H1 (cell line): ENCODE data around the gene REPIN1. TPM values are rescaled to one million over a fixed set of nuclear protein-coding genes. Genes with fewer than 3 reads are reported as not detected.

Experiments used
- CTCF ChIA-PET: fragments of 300-600 bp; sonication (Branson Sonifier 250); formaldehyde crosslinking; loops from one replicate; lab custom pipeline; 2021; ENCODE audit not compliant: partially characterized antibody; lab: Charles Lee
- POLR2A ChIA-PET: fragments of 300-600 bp; sonication (Branson Sonifier 250); formaldehyde crosslinking; loops from one replicate; lab custom pipeline; 2021; ENCODE audit warnings: inconsistent platforms; ENCODE audit not compliant: partially characterized antibody; lab: Charles Lee
- DNase-seq, 2 experiments: peaks; one replicate each; pipeline versions ENCODE4 v3.0.0 to v3.0.0-alpha.2; 2010 to 2022; ENCODE audit warnings: low spot score in 2 of 2, low read depth in 1 of 2, mixed read lengths in 1 of 2
- FAIRE-seq: peaks from 2 replicates; lab custom pipeline; 2011; peaks lifted over from hg19 to GRCh38; lab: Jason Lieb, UNC
- H2AFZ ChIP-seq: 2 replicates; pipeline ENCODE4 v1.8.1; 2012; ENCODE audit warnings: low read length, inconsistent platforms
- H2AK5ac ChIP-seq: 2 replicates; pipeline ENCODE4 v1.6.1; 2013; ENCODE audit warnings: low read depth, low read length
- H2BK120ac ChIP-seq: replicated peaks from 2 replicates; pipeline ENCODE3; 2013; ENCODE audit warnings: low read depth, low read length, inconsistent platforms
- H2BK12ac ChIP-seq: 2 replicates; pipeline ENCODE4 v1.6.1; 2013; ENCODE audit warnings: low read depth, low read length
- H2BK15ac ChIP-seq: 2 replicates; pipeline ENCODE4 v1.6.1; 2013; ENCODE audit warnings: low read length
- H2BK20ac ChIP-seq: 2 replicates; pipeline ENCODE4 v1.6.1; 2013; ENCODE audit warnings: low read length
- H2BK5ac ChIP-seq: 2 replicates; pipeline ENCODE4 v1.6.1; 2013; ENCODE audit warnings: low read depth, low read length
- H3K14ac ChIP-seq: 2 replicates; pipeline ENCODE4 v1.6.1; 2013; ENCODE audit warnings: inconsistent platforms; ENCODE audit not compliant: insufficient read length
- H3K18ac ChIP-seq: 2 replicates; pipeline ENCODE4 v1.6.1; 2013; ENCODE audit warnings: low read length; ENCODE audit errors: extremely low read depth
- H3K23ac ChIP-seq: 2 replicates; pipeline ENCODE4 v1.6.1; 2013; ENCODE audit warnings: inconsistent platforms; ENCODE audit not compliant: insufficient read length
- H3K23me2 ChIP-seq: 2 replicates; pipeline ENCODE4 v1.6.1; 2013; ENCODE audit warnings: low read depth, low read length
- H3K27ac ChIP-seq: 2 replicates; pipeline ENCODE4 v1.6.1; 2011; ENCODE audit warnings: low read depth, low read length, inconsistent platforms
- H3K27me3 ChIP-seq, 4 experiments: replicated peaks in 1 of 4; 1 replicate in 1 of 4; 2 replicates in 3 of 4; pipeline versions ENCODE4 v1.6.1 to v1.8.1; 2011 to 2013; ENCODE audit warnings: low read length in 3 of 4, mild to moderate bottlenecking in 3 of 4, inconsistent platforms in 2 of 4, mixed read lengths in 2 of 4, moderate library complexity in 1 of 4; ENCODE audit not compliant: control insufficient read depth in 3 of 4, insufficient read depth in 3 of 4; ENCODE audit errors: extremely low read depth in 1 of 4
- H3K36me3 ChIP-seq, 4 experiments: 2 replicates each; pipeline versions ENCODE4 v1.6.1 to v1.8.1; 2011 to 2013; ENCODE audit warnings: mild to moderate bottlenecking in 4 of 4, low read length in 3 of 4, moderate library complexity in 2 of 4, control low read depth in 1 of 4, inconsistent platforms in 1 of 4; ENCODE audit not compliant: insufficient read depth in 4 of 4, control insufficient read depth in 2 of 4
- H3K4ac ChIP-seq: replicated peaks from 2 replicates; pipeline ENCODE3; 2013; ENCODE audit warnings: low read length, low read depth, mixed read lengths, inconsistent platforms; ENCODE audit not compliant: insufficient read length
- H3K4me1 ChIP-seq, 4 experiments: replicated peaks in 1 of 4; 1 replicate in 1 of 4; 2 replicates in 3 of 4; pipeline versions ENCODE4 v1.6.1 to v1.8.1; 2011 to 2013; ENCODE audit warnings: low read length in 3 of 4, inconsistent platforms in 2 of 4, mixed read lengths in 1 of 4; ENCODE audit not compliant: insufficient read depth in 4 of 4, control insufficient read depth in 3 of 4
- H3K4me2 ChIP-seq, 2 experiments: 2 replicates each; pipeline versions ENCODE4 v1.6.1 to v1.8.1; 2011 to 2013; ENCODE audit warnings: low read depth in 2 of 2, low read length in 2 of 2, control low read depth in 1 of 2, inconsistent platforms in 1 of 2, mild to moderate bottlenecking in 1 of 2; ENCODE audit not compliant: insufficient read depth in 1 of 2
- H3K4me3 ChIP-seq, 4 experiments: fragments of 200-600, 300-600 bp in 1 of 4; sonication (generic), shearing (Covaris generic), sonication (Bioruptor Twin) in 1 of 4; 2 replicates each; pipeline versions ENCODE4 v1.5.1 to v1.8.1; 2011 to 2016; ENCODE audit warnings: low read length in 4 of 4, low read depth in 3 of 4, control low read depth in 2 of 4, inconsistent platforms in 2 of 4, mild to moderate bottlenecking in 2 of 4, mixed read lengths in 1 of 4, moderate library complexity in 1 of 4; ENCODE audit not compliant: insufficient read depth in 2 of 4; ENCODE audit errors: extremely low read depth in 1 of 4
- H3K56ac ChIP-seq: replicated peaks from 2 replicates; pipeline ENCODE3; 2013; ENCODE audit warnings: low read depth, mild to moderate bottlenecking, mixed read lengths, low read length, inconsistent platforms; ENCODE audit not compliant: insufficient read length
- H3K79me1 ChIP-seq: 2 replicates; pipeline ENCODE4 v1.6.1; 2013; ENCODE audit warnings: low read depth, low read length, control low read depth
- H3K79me2 ChIP-seq, 2 experiments: 2 replicates each; pipeline versions ENCODE4 v1.6.1 to v1.8.1; 2012 to 2013; ENCODE audit warnings: low read length in 2 of 2, mild to moderate bottlenecking in 2 of 2, inconsistent platforms in 1 of 2; ENCODE audit not compliant: insufficient read depth in 2 of 2, control insufficient read depth in 1 of 2
- H3K9ac ChIP-seq, 4 experiments: replicated peaks in 1 of 4; 1 replicate in 1 of 4; 2 replicates in 3 of 4; pipeline versions ENCODE4 v1.6.1 to v1.8.1; 2011 to 2013; ENCODE audit warnings: low read depth in 3 of 4, low read length in 3 of 4, control low read depth in 2 of 4, mild to moderate bottlenecking in 2 of 4, moderate library complexity in 2 of 4, inconsistent platforms in 1 of 4; ENCODE audit errors: extremely low read depth in 1 of 4
- H3K9me3 ChIP-seq, 2 experiments: 2 replicates each; pipeline versions ENCODE4 v1.6.1 to v1.8.1; 2012 to 2013; ENCODE audit warnings: mild to moderate bottlenecking in 2 of 2, moderate library complexity in 2 of 2, control low read depth in 1 of 2, inconsistent platforms in 1 of 2, low read depth in 1 of 2, low read length in 1 of 2, mixed read lengths in 1 of 2; ENCODE audit not compliant: insufficient read depth in 2 of 2
- H4K20me1 ChIP-seq, 2 experiments: replicated peaks in 1 of 2; 2 replicates each; pipeline versions ENCODE3 to v1.8.1; 2011 to 2013; ENCODE audit warnings: inconsistent platforms in 2 of 2, low read length in 2 of 2, mild to moderate bottlenecking in 1 of 2; ENCODE audit not compliant: insufficient read depth in 2 of 2, control insufficient read depth in 1 of 2
- H4K5ac ChIP-seq: 2 replicates; pipeline ENCODE4 v1.6.1; 2013; ENCODE audit warnings: low read length, low read depth, mixed read lengths, inconsistent platforms; ENCODE audit not compliant: insufficient read length
- H4K8ac ChIP-seq: 2 replicates; pipeline ENCODE4 v1.8.0; 2013; ENCODE audit warnings: mild to moderate bottlenecking, moderate library complexity, low read length, inconsistent platforms; ENCODE audit not compliant: insufficient read depth; ENCODE audit errors: extremely low read depth
- H4K91ac ChIP-seq: replicated peaks from 2 replicates; pipeline ENCODE3; 2013; ENCODE audit warnings: low read length, mixed read lengths, inconsistent platforms; ENCODE audit not compliant: insufficient read length
- BACH1 ChIP-seq: IDR thresholded peaks from 2 replicates; pipeline ENCODE4 v1.6.1; 2012; ENCODE audit warnings: low read length, improper control_type of control experiment
- CHD2 ChIP-seq: IDR thresholded peaks from 2 replicates; pipeline ENCODE4 v1.6.1; 2012; ENCODE audit warnings: low read length, improper control_type of control experiment
- GABPA ChIP-seq: IDR thresholded peaks from 2 replicates; pipeline ENCODE4 v1.6.1; 2011; ENCODE audit warnings: mild to moderate bottlenecking, low read length, moderate library complexity, borderline replicate concordance; ENCODE audit not compliant: insufficient read depth
- KDM1A ChIP-seq: fragments of 200-600, 300-600 bp; sonication (generic); IDR thresholded peaks from 2 replicates; pipeline ENCODE4 v1.7.1; 2016; ENCODE audit warnings: mild to moderate bottlenecking, low read length, borderline replicate concordance
- POLR2A ChIP-seq, 2 experiments: IDR thresholded peaks; 1 replicate in 1 of 2; 2 replicates in 1 of 2; pipeline ENCODE4 v1.6.1; 2011; ENCODE audit warnings: low read depth in 2 of 2, low read length in 2 of 2, mild to moderate bottlenecking in 2 of 2; ENCODE audit errors: control extremely low read depth in 1 of 2
- RAD21 ChIP-seq, 2 experiments: IDR thresholded peaks in 1 of 2; conservative IDR thresholded peaks in 1 of 2; 2 replicates each; pipeline ENCODE4 v1.6.1; 2011; ENCODE audit warnings: low read depth in 2 of 2, low read length in 2 of 2, improper control_type of control experiment in 1 of 2, inconsistent platforms in 1 of 2, mild to moderate bottlenecking in 1 of 2, moderate library complexity in 1 of 2
- WGBS, 2 experiments: shearing (Covaris generic) in 1 of 2; methylation state at CpG; one replicate each; pipeline versions ENCODE4 v1.1.6 to v1.1.7; 2013 to 2015; ENCODE audit warnings: low lambda C conversion rate in 2 of 2, mixed read lengths in 2 of 2, inconsistent platforms in 1 of 2, low coverage in 1 of 2, missing lambda C conversion rate in 1 of 2; ENCODE audit not compliant: insufficient replicate concordance in 2 of 2, insufficient coverage in 1 of 2, insufficient read length in 1 of 2; ENCODE audit errors: extremely low coverage in 1 of 2, missing lambda C conversion rate in 1 of 2; 5-methylcytosine and 5-hydroxymethylcytosine counted together
- polyA plus RNA-seq, 7 experiments: library from polyadenylated mRNA; depleted of rRNA in 3 of 7; stranded (reverse) in 5 of 7; unstranded in 2 of 7; fragments of >200 nt in 5 of 7; fragments of 200-250 nt in 2 of 7; gene quantifications; 1 replicate in 5 of 7; 2 replicates in 1 of 7; 4 replicates in 1 of 7; pipeline versions ENCODE4 v1.2.1 to v1.2.3, GENCODE V29; 2011 to 2013; ENCODE audit warnings: missing spikeins in 2 of 7, mixed read lengths in 2 of 7
- total RNA-seq: library from RNA; stranded (reverse); fragmentation: NEBNext Ultra II Directional; extraction: Animal tissue kit (Norgen Biotek cat#: 25700); gene quantifications from 2 replicates; pipeline ENCODE4 v1.2.1, GENCODE V29; 2021
- TF ChIP-seq, protein P1 (sequence below): IDR thresholded peaks from 2 replicates; pipeline ENCODE4 v1.6.1; 2012; ENCODE audit warnings: low read length, inconsistent platforms
- TF ChIP-seq, protein P2 (sequence below): IDR thresholded peaks from 2 replicates; pipeline ENCODE4 v1.6.1; 2012; ENCODE audit warnings: inconsistent platforms

The REPIN1 gene
- total and polyA plus RNA-seq, 2 of the 8 experiments (the other 6 are each of a cell fraction or from before 2014, with no cell fraction given) = 98.6 to 125 TPM

DNA sequence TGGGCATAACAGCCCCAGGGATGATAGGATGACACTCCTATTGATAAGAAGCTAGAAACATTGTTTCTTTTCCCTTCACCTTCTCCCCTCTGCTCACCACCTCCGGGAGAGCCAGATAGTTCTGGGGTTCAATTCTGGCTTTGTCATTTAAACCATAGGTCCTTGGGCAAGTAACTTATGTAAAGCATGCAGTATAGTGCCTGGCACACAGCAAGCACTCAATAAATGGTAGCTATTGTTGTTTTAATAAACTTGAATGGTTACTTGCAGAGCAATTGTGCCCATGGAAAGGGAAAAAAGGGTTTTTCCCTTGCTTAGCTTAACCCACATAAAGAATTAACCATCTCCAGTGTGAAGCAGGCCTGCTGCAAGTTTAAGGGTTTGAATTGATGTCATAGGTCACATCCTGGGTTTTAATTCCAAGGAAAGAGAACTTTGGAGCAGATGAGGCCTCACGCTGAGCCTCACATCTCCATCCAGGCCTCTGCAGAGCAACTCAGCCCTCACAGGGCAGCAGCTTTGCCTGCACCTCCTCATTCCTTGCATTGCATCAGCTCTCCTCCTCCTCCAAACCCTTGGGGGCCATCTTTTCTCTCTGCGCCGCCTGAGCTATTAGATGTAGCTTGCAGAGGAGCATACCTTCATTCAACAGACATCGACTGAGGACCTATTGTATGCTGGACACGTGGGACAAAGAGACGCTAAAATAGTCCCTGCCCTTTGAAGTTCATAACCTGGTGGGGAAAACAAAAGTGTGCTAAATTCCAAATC is 33.4 kb downstream of the REPIN1 start:
- DNase-seq (peak in 1 of 2 experiments; percentile 88), FAIRE-seq (peak; percentile 13)
- peak overlapping the region; percentile 95 for H4K5ac ChIP-seq
- H3K9ac ChIP-seq = peak overlapping the region in 3 of 4 experiments; percentile 45 to 69 (median 66); a peak in 5 of 7 replicates
- peak overlapping the region; percentile 100 for H4K91ac ChIP-seq
- peak overlapping the region; percentile 100 for H2BK12ac ChIP-seq
- peak overlapping the region in 2 of 4 experiments; percentile 3 to 38; a peak in 1 of 8 replicates for H3K4me3 ChIP-seq
- no peaks in the 10 kb centered on the region for H3K9me3 ChIP-seq
- H4K20me1 ChIP-seq = no peaks in the 10 kb centered on the region
- CTCF ChIA-PET = interaction anchor here (0.6 to 3.8 kb wide), 19 partner anchors 10 to 920 kb away, joined by 3 to 31 read pairs (median 4); partner anchors contain the start of gene REPIN1
- peaks cover 0 to 17% (median 6%) of the 10 kb centered on the region in 4 experiments; a peak in 3 of 8 replicates for H3K36me3 ChIP-seq
- peak overlapping the region; percentile 57 to 77 for H3K4me2 ChIP-seq
- peaks cover 0 to 18% of the 10 kb centered on the region in 2 experiments; a peak in 2 of 4 replicates for H3K79me2 ChIP-seq
- peak overlapping the region; percentile 92 for H3K14ac ChIP-seq
- peak overlapping the region; percentile 99; the same call in 1 of the 2 replicates for H2BK15ac ChIP-seq
- H3K23ac ChIP-seq = no peak overlapping the region
- H3K18ac ChIP-seq = peak overlapping the region; percentile 100
- H3K79me1 ChIP-seq = peaks cover 3% of the 10 kb centered on the region
- peaks cover 4% of the 10 kb centered on the region; the same call in 1 of the 2 replicates for H3K23me2 ChIP-seq
- 2% methylated on average over 7 of the region's 7 CpGs; no CpG with 5 or more reads in 1 of the 2 experiments for WGBS, 2 experiments
- peak overlapping the region; percentile 100 for H2BK5ac ChIP-seq
- peak overlapping the region; percentile 100 for H3K4ac ChIP-seq
- H3K27ac ChIP-seq = peak overlapping the region; percentile 97
- H3K56ac ChIP-seq = peak overlapping the region; percentile 94
- no peaks in the 10 kb centered on the region for H3K27me3 ChIP-seq
- H4K8ac ChIP-seq = peak overlapping the region; percentile 90; the same call in 1 of the 2 replicates
- POLR2A ChIA-PET = interaction anchor here (0.7 to 14.9 kb wide), 19 partner anchors 4 to 766 kb away, joined by 3 to 230 read pairs (median 9); partner anchors contain the start of genes RARRES2 and REPIN1
- peak overlapping the region; percentile 98 for H2BK120ac ChIP-seq
- peaks cover 38 to 67% (median 56%) of the 10 kb centered on the region in 4 experiments for H3K4me1 ChIP-seq
- peak overlapping the region; percentile 99 for H2AK5ac ChIP-seq
- H2AFZ ChIP-seq = no peak overlapping the region
- H2BK20ac ChIP-seq = peak overlapping the region; percentile 100
- no peak for TF ChIP-seq GABPA
- peak; percentile 64; the same call in 1 of the 2 replicates for TF ChIP-seq KDM1A
- TF ChIP-seq BACH1 = no peak
- TF ChIP-seq CHD2 = no peak
- 0 out of 4 replicates have a peak, but pooled peaks of 1 of the 2 experiments have one; percentile 9 for TF ChIP-seq RAD21 (IDR thresholded peaks at IDR 0.05 in 1 of 2, conservative IDR thresholded peaks at IDR 0.05 in 1 of 2; ENCODE audit: low read depth in 2 of 2, low read length in 2 of 2)
- TF ChIP-seq POLR2A (IDR thresholded peaks at IDR 0.05; ENCODE audit: control extremely low read depth in 1 of 2, low read depth in 2 of 2, low read length in 2 of 2) = peak in 1 of 2 experiments; percentile 74; a peak in 1 of 3 replicates
- TF ChIP-seq, protein P1, sequence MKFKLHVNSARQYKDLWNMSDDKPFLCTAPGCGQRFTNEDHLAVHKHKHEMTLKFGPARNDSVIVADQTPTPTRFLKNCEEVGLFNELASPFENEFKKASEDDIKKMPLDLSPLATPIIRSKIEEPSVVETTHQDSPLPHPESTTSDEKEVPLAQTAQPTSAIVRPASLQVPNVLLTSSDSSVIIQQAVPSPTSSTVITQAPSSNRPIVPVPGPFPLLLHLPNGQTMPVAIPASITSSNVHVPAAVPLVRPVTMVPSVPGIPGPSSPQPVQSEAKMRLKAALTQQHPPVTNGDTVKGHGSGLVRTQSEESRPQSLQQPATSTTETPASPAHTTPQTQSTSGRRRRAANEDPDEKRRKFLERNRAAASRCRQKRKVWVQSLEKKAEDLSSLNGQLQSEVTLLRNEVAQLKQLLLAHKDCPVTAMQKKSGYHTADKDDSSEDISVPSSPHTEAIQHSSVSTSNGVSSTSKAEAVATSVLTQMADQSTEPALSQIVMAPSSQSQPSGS = peak; percentile 73
- TF ChIP-seq, protein P2, sequence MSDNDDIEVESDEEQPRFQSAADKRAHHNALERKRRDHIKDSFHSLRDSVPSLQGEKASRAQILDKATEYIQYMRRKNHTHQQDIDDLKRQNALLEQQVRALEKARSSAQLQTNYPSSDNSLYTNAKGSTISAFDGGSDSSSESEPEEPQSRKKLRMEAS = peak; percentile 45
